ENCODE results near the gene SLC13A3.

SLC13A3 gene

GRCh38 chr20:46621492-46621891, 29.8 kb downstream of the SLC13A3 start:
- in situ Hi-C loops (cut with HindIII; ENCODE audit: low pct_ligation_motif_present, low sequenced_read_pairs) = no loop called here
- TF ChIP-seq, protein P1, sequence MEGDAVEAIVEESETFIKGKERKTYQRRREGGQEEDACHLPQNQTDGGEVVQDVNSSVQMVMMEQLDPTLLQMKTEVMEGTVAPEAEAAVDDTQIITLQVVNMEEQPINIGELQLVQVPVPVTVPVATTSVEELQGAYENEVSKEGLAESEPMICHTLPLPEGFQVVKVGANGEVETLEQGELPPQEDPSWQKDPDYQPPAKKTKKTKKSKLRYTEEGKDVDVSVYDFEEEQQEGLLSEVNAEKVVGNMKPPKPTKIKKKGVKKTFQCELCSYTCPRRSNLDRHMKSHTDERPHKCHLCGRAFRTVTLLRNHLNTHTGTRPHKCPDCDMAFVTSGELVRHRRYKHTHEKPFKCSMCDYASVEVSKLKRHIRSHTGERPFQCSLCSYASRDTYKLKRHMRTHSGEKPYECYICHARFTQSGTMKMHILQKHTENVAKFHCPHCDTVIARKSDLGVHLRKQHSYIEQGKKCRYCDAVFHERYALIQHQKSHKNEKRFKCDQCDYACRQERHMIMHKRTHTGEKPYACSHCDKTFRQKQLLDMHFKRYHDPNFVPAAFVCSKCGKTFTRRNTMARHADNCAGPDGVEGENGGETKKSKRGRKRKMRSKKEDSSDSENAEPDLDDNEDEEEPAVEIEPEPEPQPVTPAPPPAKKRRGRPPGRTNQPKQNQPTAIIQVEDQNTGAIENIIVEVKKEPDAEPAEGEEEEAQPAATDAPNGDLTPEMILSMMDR (IDR thresholded peaks at IDR 0.05; ENCODE audit: low read depth, low read length, missing control alignments) = no peak
- Histone ChIP-seq H3K36me3 (replicated peaks) (no peaks in the 10 kb centered on the region), H3K4me3 (ENCODE audit: low read depth, low read length) (no peak overlapping the region), H3K27me3 (replicated peaks) (no peaks in the 10 kb centered on the region), H3K27ac (no peak overlapping the region)
- peak; percentile 55 for DNase-seq

GRCh38 chr20:46619445-46619844, 31.8 kb downstream of the SLC13A3 start:
- H3K27ac ChIP-seq = no peak overlapping the region
- H3K36me3 ChIP-seq (replicated peaks) = no peaks in the 10 kb centered on the region
- H3K4me3 ChIP-seq (ENCODE audit: low read depth, low read length) = no peak overlapping the region
- TF ChIP-seq, protein P1 (IDR thresholded peaks at IDR 0.05; ENCODE audit: low read depth, low read length, missing control alignments) = no peak
- no peak for DNase-seq
- no peaks in the 10 kb centered on the region for H3K27me3 ChIP-seq (replicated peaks)
- in situ Hi-C loops (cut with HindIII; ENCODE audit: low pct_ligation_motif_present, low sequenced_read_pairs) = no loop called here

DNA sequence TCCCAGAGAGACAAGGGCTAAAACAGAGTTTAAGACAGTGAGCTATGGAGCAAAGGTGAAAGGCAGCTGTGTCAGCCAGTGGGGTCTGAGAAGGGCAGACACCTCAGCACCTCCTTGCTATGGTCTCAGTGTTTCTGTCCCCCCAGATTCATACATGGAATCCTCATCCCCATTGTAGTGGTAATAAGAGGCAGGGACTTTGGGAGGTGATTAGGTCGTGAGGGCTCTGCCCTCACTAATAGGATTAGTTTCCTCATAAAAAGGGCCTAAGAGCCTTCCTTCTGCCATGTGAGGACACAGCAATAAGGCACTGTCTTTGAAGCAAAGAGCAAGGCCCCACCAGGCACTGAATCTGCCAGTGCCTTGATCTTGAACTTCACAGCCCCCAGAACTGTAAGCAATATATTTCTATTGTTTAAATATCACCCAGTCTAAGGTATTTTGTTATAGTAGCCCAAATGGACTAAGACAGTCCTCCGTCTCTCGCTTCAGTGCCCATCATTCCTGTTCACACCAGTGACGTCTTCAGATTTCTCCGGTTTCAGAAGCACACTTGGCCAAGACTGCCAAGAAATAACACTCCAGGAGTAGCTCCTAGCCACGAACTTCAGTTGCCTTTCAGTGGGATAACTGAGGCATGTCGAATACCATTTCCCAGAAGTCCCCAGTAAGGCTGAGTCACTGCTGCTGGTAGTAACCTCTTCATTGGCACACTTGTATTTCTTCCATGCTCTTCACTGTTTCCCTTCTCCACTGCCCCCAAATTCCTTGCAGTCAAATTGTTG, 32.8 kb downstream of the SLC13A3 start:
- Histone ChIP-seq H3K27ac (no peak overlapping the region), H3K4me3 (ENCODE audit: low read depth, low read length) (no peak overlapping the region), H3K36me3 (replicated peaks) (no peaks in the 10 kb centered on the region), H3K27me3 (replicated peaks) (no peaks in the 10 kb centered on the region)
- no peak for DNase-seq
- TF ChIP-seq, protein P1 (IDR thresholded peaks at IDR 0.05; ENCODE audit: low read depth, low read length, missing control alignments) = no peak
- in situ Hi-C loops (cut with HindIII; ENCODE audit: low pct_ligation_motif_present, low sequenced_read_pairs) = no loop called here

DNA sequence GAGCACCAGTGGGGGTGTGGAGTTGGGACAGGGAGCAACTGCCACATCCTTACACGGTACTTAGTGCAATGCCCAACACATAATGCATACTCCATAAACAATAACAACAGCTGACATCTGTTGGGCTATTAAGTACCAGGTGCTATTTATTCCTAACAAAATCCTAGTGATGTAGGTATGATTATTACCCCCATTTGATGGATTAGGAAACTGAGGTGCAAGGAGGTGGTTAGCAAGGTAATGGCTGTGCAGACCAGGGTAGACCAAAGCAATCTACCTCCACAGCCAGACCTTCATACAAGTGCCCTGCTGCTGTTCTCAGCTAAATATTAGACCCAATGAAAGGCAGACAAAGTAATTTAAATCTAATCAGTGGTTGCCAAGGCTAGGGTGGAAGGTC, 36.8 kb downstream of the SLC13A3 start:
- TF ChIP-seq, protein P1 (IDR thresholded peaks at IDR 0.05; ENCODE audit: low read depth, low read length, missing control alignments) = no peak
- H3K27ac ChIP-seq = no peak overlapping the region
- H3K36me3 ChIP-seq (replicated peaks) = no peaks in the 10 kb centered on the region
- no peaks in the 10 kb centered on the region for H3K27me3 ChIP-seq (replicated peaks)
- no peak overlapping the region for H3K4me3 ChIP-seq (ENCODE audit: low read depth, low read length)
- no peak for DNase-seq
- in situ Hi-C loops (cut with HindIII; ENCODE audit: low pct_ligation_motif_present, low sequenced_read_pairs) = no loop called here

- Histone ChIP-seq H3K27ac (no peak overlapping the region), H3K36me3 (replicated peaks) (no peaks in the 10 kb centered on the region), H3K27me3 (replicated peaks) (no peaks in the 10 kb centered on the region), H3K4me3 (ENCODE audit: low read depth, low read length) (no peak overlapping the region)
- in situ Hi-C loops (cut with HindIII; ENCODE audit: low pct_ligation_motif_present, low sequenced_read_pairs) = no loop called here
- TF ChIP-seq, protein P1 (IDR thresholded peaks at IDR 0.05; ENCODE audit: low read depth, low read length, missing control alignments) = no peak
- no peak for DNase-seq
Observed at GRCh38 chr20:46610145-46610544, 41.1 kb downstream of the SLC13A3 start.

- in situ Hi-C loops (cut with HindIII; ENCODE audit: low pct_ligation_motif_present, low sequenced_read_pairs) = no loop called here
- H3K27ac ChIP-seq = no peak overlapping the region
- TF ChIP-seq, protein P1 (IDR thresholded peaks at IDR 0.05; ENCODE audit: low read depth, low read length, missing control alignments) = no peak
Observed at GRCh38 chr20:46609043-46609442, 42.2 kb downstream of the SLC13A3 start.

More at GRCh38 chr20:46609043-46609442, 42.2 kb downstream of the SLC13A3 start:
- no peaks in the 10 kb centered on the region for H3K36me3 ChIP-seq (replicated peaks)
- no peaks in the 10 kb centered on the region for H3K27me3 ChIP-seq (replicated peaks)
- no peak for DNase-seq
- no peak overlapping the region for H3K4me3 ChIP-seq (ENCODE audit: low read depth, low read length)
